Measurements from ENCODE around the gene NTSR2.
A peak's percentile ranks its signal among the peaks of the same experiment; 100 is the strongest.

Gene NTSR2, protein sequence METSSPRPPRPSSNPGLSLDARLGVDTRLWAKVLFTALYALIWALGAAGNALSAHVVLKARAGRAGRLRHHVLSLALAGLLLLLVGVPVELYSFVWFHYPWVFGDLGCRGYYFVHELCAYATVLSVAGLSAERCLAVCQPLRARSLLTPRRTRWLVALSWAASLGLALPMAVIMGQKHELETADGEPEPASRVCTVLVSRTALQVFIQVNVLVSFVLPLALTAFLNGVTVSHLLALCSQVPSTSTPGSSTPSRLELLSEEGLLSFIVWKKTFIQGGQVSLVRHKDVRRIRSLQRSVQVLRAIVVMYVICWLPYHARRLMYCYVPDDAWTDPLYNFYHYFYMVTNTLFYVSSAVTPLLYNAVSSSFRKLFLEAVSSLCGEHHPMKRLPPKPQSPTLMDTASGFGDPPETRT

DNA sequence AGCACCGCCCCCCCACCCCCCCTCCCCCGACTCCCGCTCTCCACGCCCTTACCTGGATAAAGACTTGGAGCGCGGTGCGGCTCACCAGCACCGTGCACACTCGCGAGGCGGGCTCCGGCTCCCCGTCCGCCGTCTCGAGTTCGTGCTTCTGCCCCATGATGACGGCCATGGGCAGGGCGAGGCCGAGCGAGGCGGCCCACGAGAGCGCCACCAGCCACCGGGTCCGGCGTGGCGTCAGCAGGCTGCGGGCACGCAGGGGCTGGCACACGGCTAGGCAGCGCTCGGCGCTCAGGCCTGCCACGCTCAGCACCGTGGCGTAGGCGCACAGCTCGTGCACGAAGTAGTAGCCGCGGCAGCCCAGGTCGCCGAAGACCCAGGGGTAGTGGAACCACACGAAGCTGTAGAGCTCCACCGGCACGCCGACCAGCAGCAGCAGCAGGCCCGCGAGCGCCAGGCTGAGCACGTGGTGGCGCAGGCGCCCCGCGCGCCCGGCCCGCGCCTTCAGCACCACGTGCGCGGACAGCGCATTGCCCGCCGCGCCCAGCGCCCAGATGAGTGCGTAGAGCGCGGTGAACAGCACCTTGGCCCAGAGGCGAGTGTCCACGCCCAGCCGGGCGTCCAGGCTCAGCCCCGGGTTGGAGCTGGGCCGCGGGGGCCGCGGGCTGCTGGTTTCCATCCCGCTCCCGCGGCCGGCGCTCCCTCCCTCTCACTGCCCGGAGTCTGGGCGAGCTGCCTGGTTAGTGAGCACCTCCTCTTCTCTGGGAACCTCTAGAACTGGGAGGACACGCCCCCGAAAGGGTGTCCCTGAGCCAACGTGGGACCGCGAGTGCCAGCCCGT, at the start of gene NTSR2:
Gene NTSR2 (minus strand): TSS at position 742 of the 838 bp plus-strand sequence. CDS start 66 bp downstream, at position 676.
- DNase-seq (ENCODE audit: low spot score) = peak; percentile 66
- TF ChIP-seq, protein P1, sequence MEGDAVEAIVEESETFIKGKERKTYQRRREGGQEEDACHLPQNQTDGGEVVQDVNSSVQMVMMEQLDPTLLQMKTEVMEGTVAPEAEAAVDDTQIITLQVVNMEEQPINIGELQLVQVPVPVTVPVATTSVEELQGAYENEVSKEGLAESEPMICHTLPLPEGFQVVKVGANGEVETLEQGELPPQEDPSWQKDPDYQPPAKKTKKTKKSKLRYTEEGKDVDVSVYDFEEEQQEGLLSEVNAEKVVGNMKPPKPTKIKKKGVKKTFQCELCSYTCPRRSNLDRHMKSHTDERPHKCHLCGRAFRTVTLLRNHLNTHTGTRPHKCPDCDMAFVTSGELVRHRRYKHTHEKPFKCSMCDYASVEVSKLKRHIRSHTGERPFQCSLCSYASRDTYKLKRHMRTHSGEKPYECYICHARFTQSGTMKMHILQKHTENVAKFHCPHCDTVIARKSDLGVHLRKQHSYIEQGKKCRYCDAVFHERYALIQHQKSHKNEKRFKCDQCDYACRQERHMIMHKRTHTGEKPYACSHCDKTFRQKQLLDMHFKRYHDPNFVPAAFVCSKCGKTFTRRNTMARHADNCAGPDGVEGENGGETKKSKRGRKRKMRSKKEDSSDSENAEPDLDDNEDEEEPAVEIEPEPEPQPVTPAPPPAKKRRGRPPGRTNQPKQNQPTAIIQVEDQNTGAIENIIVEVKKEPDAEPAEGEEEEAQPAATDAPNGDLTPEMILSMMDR (IDR thresholded peaks at IDR 0.05; ENCODE audit: extremely low read depth, insufficient read depth, missing control alignments) = no peak
- in situ Hi-C loops (cut with MboI; ENCODE audit: low pct_unique_long_range_greater_than_20kb, low sequenced_read_pairs, unreplicated experiment) = no loop called here

- in situ Hi-C loops (cut with MboI; ENCODE audit: low pct_unique_long_range_greater_than_20kb, low sequenced_read_pairs, unreplicated experiment) = no loop called here
- TF ChIP-seq, protein P1 (IDR thresholded peaks at IDR 0.05; ENCODE audit: extremely low read depth, insufficient read depth, missing control alignments) = no peak
- no peak for DNase-seq (ENCODE audit: low spot score)
Observed at GRCh38 chr2:11719230-11719977, 49.4 kb upstream of the NTSR2 start.

- TF ChIP-seq, protein P1 (IDR thresholded peaks at IDR 0.05; ENCODE audit: extremely low read depth, insufficient read depth, missing control alignments) = no peak
- no peak for DNase-seq (ENCODE audit: low spot score)
- in situ Hi-C loops (cut with MboI; ENCODE audit: low pct_unique_long_range_greater_than_20kb, low sequenced_read_pairs, unreplicated experiment) = no loop called here
Observed at GRCh38 chr2:11718606-11719005, 48.6 kb upstream of the NTSR2 start.

DNA sequence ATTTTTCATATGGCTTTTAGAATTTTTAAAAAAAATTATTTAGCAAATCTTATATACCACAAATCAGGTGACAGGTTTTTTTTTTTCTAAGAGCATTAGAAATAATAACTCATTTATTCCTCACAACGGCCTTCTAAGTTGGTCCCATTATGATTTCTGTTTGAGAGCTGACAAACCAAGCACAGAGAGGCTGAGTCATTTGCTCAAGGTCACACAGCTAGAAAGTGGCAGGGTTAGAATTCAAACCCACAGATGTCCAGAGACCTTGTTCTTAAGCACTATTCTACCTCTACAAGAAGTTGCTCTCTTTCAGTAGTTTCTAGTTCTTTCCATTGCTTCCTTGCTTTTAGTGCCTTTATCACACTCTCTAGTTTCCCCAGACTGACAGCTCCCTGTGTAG, 47.6 kb upstream of the NTSR2 start:
- in situ Hi-C loops (cut with MboI; ENCODE audit: low pct_unique_long_range_greater_than_20kb, low sequenced_read_pairs, unreplicated experiment) = no loop called here
- TF ChIP-seq, protein P1 (IDR thresholded peaks at IDR 0.05; ENCODE audit: extremely low read depth, insufficient read depth, missing control alignments) = no peak
- DNase-seq (ENCODE audit: low spot score) = no peak

DNA sequence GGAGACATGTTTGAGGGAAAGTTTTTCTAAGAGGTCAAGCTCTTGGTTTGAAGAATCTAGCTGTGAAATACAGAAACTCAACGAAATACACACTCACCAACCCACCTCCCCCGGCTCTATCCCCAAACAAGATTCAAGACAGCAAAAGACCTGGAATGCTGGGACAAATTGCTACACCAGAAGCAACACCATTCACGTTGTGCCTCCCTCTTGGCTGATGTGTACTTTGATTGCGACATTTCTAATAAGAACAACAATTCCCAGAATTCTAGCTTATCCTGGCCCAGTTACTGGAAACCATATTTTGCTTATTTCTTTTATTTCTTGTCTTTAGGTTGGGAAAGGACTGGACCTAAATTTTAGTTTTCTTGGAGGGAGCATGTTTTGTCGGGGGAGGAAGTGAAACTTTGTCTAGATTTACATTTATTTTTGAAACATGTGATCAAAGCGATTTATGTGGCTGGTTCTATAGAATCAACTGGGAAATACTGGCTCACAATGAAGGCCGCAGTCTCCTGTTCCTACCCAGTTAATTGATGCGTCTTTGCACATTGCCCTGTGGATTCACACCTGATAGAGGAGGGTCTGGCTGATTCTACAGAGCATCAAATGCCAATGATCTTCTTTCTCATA, 46.8 kb upstream of the NTSR2 start:
- TF ChIP-seq, protein P1 (IDR thresholded peaks at IDR 0.05; ENCODE audit: extremely low read depth, insufficient read depth, missing control alignments) = no peak
- no peak for DNase-seq (ENCODE audit: low spot score)

More for the DNA sequence above, 46.8 kb upstream of the NTSR2 start:
- in situ Hi-C loops (cut with MboI; ENCODE audit: low pct_unique_long_range_greater_than_20kb, low sequenced_read_pairs, unreplicated experiment) = no loop called here
